IPS-18c (cell line): ENCODE results near the gene CXADR.

Experiments
- H3K4me3 ChIP-seq: 2 replicates; pipeline ENCODE4 v1.7.0; 2013; ENCODE audit warnings: low read depth, mild to moderate bottlenecking, low read length, moderate library complexity; ENCODE audit not compliant: insufficient read depth
- H3K9me3 ChIP-seq: one replicate; pipeline ENCODE4 v1.6.1; 2013; ENCODE audit warnings: mild to moderate bottlenecking, low read length, moderate library complexity; ENCODE audit not compliant: control insufficient read depth, insufficient read depth

The CXADR gene

GRCh38 chr21:17611414-17612022 is 98.7 kb downstream of the CXADR start:
- no peaks in the 10 kb centered on the region for H3K9me3 ChIP-seq
- peak overlapping the region; percentile 84 for H3K4me3 ChIP-seq

- H3K4me3 ChIP-seq: peak overlapping the region; percentile 84
- H3K9me3 ChIP-seq: no peaks in the 10 kb centered on the region
Observed at GRCh38 chr21:17612023-17612564, 99.3 kb downstream of the CXADR start.

GRCh38 chr21:17612565-17613241 is 99.9 kb downstream of the CXADR start, which contains the start of gene BTG3:
Gene BTG3, minus strand, starts transcription at chr21:17612901. Its CDS starts 3,757 bp downstream, at chr21:17609144.
- no peaks in the 10 kb centered on the region for H3K9me3 ChIP-seq

GRCh38 chr21:17613242-17613676 is 100.4 kb downstream of the CXADR start:
- H3K9me3 ChIP-seq: no peaks in the 10 kb centered on the region
- peak overlapping the region; percentile 84; the same call in 1 of the 2 replicates for H3K4me3 ChIP-seq

More at GRCh38 chr21:17612565-17613241, 99.9 kb downstream of the CXADR start, which contains the start of gene BTG3:
- peak within 1 kb of the TSS; percentile 84 for H3K4me3 ChIP-seq

GRCh38 chr21:17616831-17617230 is 104.0 kb downstream of the CXADR start:
- Histone ChIP-seq H3K4me3 (no peak overlapping the region), H3K9me3 (no peaks in the 10 kb centered on the region)

- H3K4me3 ChIP-seq: no peak overlapping the region
- no peaks in the 10 kb centered on the region for H3K9me3 ChIP-seq
Observed at GRCh38 chr21:17622018-17622417, 109.2 kb downstream of the CXADR start.

GRCh38 chr21:17631195-17631594 is 118.4 kb downstream of the CXADR start:
- H3K4me3 ChIP-seq: no peak overlapping the region
- no peaks in the 10 kb centered on the region for H3K9me3 ChIP-seq

GRCh38 chr21:17636711-17637110 is 123.9 kb downstream of the CXADR start:
- H3K9me3 ChIP-seq: peaks cover 2% of the 10 kb centered on the region

GRCh38 chr21:17640821-17641220 is 128.0 kb downstream of the CXADR start:
- H3K4me3 ChIP-seq: no peak overlapping the region

More at GRCh38 chr21:17636711-17637110, 123.9 kb downstream of the CXADR start:
- H3K4me3 ChIP-seq: no peak overlapping the region

More at GRCh38 chr21:17640821-17641220, 128.0 kb downstream of the CXADR start:
- peaks cover 6% of the 10 kb centered on the region for H3K9me3 ChIP-seq
